ENCODE measurements around the gene VPS39. TPM values are rescaled to one million over a fixed set of nuclear protein-coding genes. Genes with fewer than 3 reads are reported as not detected.

The VPS39 gene
- total and polyA plus RNA-seq, 2 of the 13 experiments (the other 11 are each of a cell fraction or from before 2014, with no cell fraction given) = 22.9 to 32.0 TPM

DNA sequence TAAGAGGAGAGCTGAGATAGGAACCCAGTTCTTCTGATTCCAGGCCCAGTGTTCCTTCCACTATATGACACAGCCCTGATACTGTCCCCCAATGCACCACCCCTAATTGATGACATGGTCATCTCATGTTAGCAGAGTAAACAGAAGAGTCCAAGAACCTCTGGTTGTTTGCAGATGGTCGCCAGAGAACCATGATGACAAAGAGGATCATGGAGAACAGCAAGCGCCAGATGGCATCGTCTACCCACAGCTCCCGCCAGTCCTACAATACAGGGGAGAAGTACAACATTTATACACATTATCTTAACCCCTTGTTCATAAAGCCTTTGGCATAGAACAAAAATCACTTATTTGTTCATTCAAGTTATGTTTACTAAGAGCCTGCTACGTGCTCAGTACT is 18.5 kb upstream of the VPS39 start (continued):
- TF ChIP-seq ARID5B (CRISPR knock-in tag; IDR thresholded peaks at IDR 0.05) (0 out of 2 replicates have a peak, but pooled peaks have one; percentile 11), ZNF552 (CRISPR knock-in tag; IDR thresholded peaks at IDR 0.05; ENCODE audit: borderline replicate concordance) (no peak), CTCF (CRISPR knock-in tag; IDR thresholded peaks at IDR 0.05) (peak; percentile 54), HOXA3 (CRISPR knock-in tag; IDR thresholded peaks at IDR 0.05) (peak; percentile 73; the same call in 1 of the 2 replicates), SOX6 (IDR thresholded peaks at IDR 0.05) (no peak), SOX6 (CRISPR knock-in tag; IDR thresholded peaks at IDR 0.05) (peak; percentile 56; the same call in 1 of the 2 replicates), RCOR2 (CRISPR knock-in tag; IDR thresholded peaks at IDR 0.05) (peak; percentile 44; the same call in 1 of the 2 replicates), GATAD1 (CRISPR knock-in tag; IDR thresholded peaks at IDR 0.05) (0 out of 2 replicates have a peak, but pooled peaks have one; percentile 14), YY1 (IDR thresholded peaks at IDR 0.05; ENCODE audit: insufficient read depth, insufficient replicate concordance, low read depth, low read length) (peak; percentile 17), SOX13 (IDR thresholded peaks at IDR 0.05) (no peak), SOX13 (CRISPR knock-in tag; conservative IDR thresholded peaks at IDR 0.05 in 1 of 2, IDR thresholded peaks at IDR 0.05 in 1 of 2) (peak in 1 of 2 experiments; percentile 50; a peak in 2 of 4 replicates), ZMYM4 (CRISPR knock-in tag; IDR thresholded peaks at IDR 0.05) (peak; percentile 86), FOXP1 (IDR thresholded peaks at IDR 0.05) (no peak), FOXP1 (CRISPR knock-in tag; IDR thresholded peaks at IDR 0.05) (0 out of 2 replicates have a peak, but pooled peaks have one; percentile 11), EP300 (IDR thresholded peaks at IDR 0.05; ENCODE audit: low read depth in 2 of 2, low read length in 2 of 2) (0 out of 4 replicates have a peak, but pooled peaks of 1 of the 2 experiments have one; percentile 15), EP300 (CRISPR knock-in tag; IDR thresholded peaks at IDR 0.05; ENCODE audit: borderline replicate concordance) (no peak), ZBTB38 (CRISPR knock-in tag; IDR thresholded peaks at IDR 0.05) (peak; percentile 63; the same call in 1 of the 2 replicates), PHF21A (CRISPR knock-in tag; IDR thresholded peaks at IDR 0.05) (0 out of 2 replicates have a peak, but pooled peaks have one; percentile 23), CCAR2 (optimal IDR thresholded peaks at IDR 0.05; ENCODE audit: low read depth, low read length) (no peak), XRCC5 (optimal IDR thresholded peaks at IDR 0.05; ENCODE audit: low read length) (peak; percentile 41), ZNF383 (CRISPR knock-in tag; IDR thresholded peaks at IDR 0.05; ENCODE audit: borderline replicate concordance) (no peak), PAXIP1 (CRISPR knock-in tag; conservative IDR thresholded peaks at IDR 0.05) (peak; percentile 65)

Measured in HepG2 (cell line).